Stimulated activated CD4-positive, alpha-beta T cell treated with anti-CD3 and anti-CD28 coated beads, Interleukin-4, amount 100 ng/mL, for 1 hour (primary cell): ENCODE data around the gene ADAM23.
"Not testable (repeated sequence)": the region's sequence is repeated elsewhere in the genome, so short reads cannot be mapped to it uniquely, and the experiment has no call there.

Experiments
- DNase-seq: peaks from one replicate; pipeline ENCODE4 v3.0.0-alpha.2; 2020

ADAM23 gene

GRCh38 chr2:206442833-206443734, at the start of gene ADAM23:
TSS of gene ADAM23 (plus strand) at chr2:206443532. CDS start at chr2:206443867, 335 bp downstream.
- DNase-seq = peak; percentile 46

GRCh38 chr2:206396211-206396610, 47.1 kb upstream of the ADAM23 start:
- DNase-seq = no peak

- DNase-seq = not testable (repeated sequence)
Observed at GRCh38 chr2:206402956-206403569, 40.3 kb upstream of the ADAM23 start.

- DNase-seq = no peak
Observed at GRCh38 chr2:206408323-206409320, 34.7 kb upstream of the ADAM23 start.

- DNase-seq = no peak
Observed at GRCh38 chr2:206410714-206411113, 32.6 kb upstream of the ADAM23 start.

- no peak for DNase-seq
Observed at GRCh38 chr2:206415618-206416243, 27.6 kb upstream of the ADAM23 start.

GRCh38 chr2:206418968-206419367, 24.4 kb upstream of the ADAM23 start:
- DNase-seq = no peak

GRCh38 chr2:206420721-206421120, 22.6 kb upstream of the ADAM23 start:
- no peak for DNase-seq

GRCh38 chr2:206422493-206422892, 20.8 kb upstream of the ADAM23 start:
- DNase-seq = no peak

- DNase-seq = no peak
Observed at GRCh38 chr2:206423147-206423546, 20.2 kb upstream of the ADAM23 start.

- DNase-seq = no peak
Observed at GRCh38 chr2:206424134-206424533, 19.2 kb upstream of the ADAM23 start.

- no peak for DNase-seq
Observed at GRCh38 chr2:206428783-206429182, 14.5 kb upstream of the ADAM23 start.

GRCh38 chr2:206430452-206430851, 12.9 kb upstream of the ADAM23 start:
- DNase-seq = no peak

- no peak for DNase-seq
Observed at GRCh38 chr2:206431439-206431838, 11.9 kb upstream of the ADAM23 start.

- no peak for DNase-seq
Observed at GRCh38 chr2:206432193-206433082, 10.9 kb upstream of the ADAM23 start.

- no peak for DNase-seq
Observed at GRCh38 chr2:206433190-206433589, 10.1 kb upstream of the ADAM23 start.

GRCh38 chr2:206433686-206434085, 9.6 kb upstream of the ADAM23 start:
- DNase-seq = no peak

- no peak for DNase-seq
Observed at GRCh38 chr2:206435742-206436141, 7.6 kb upstream of the ADAM23 start.

GRCh38 chr2:206438196-206438724, 5.1 kb upstream of the ADAM23 start:
- DNase-seq = no peak

GRCh38 chr2:206442474-206442832, 879 bp upstream of the ADAM23 start:
- DNase-seq = no peak
